ENCODE results near the gene LAMA5.

The LAMA5 gene

DNA sequence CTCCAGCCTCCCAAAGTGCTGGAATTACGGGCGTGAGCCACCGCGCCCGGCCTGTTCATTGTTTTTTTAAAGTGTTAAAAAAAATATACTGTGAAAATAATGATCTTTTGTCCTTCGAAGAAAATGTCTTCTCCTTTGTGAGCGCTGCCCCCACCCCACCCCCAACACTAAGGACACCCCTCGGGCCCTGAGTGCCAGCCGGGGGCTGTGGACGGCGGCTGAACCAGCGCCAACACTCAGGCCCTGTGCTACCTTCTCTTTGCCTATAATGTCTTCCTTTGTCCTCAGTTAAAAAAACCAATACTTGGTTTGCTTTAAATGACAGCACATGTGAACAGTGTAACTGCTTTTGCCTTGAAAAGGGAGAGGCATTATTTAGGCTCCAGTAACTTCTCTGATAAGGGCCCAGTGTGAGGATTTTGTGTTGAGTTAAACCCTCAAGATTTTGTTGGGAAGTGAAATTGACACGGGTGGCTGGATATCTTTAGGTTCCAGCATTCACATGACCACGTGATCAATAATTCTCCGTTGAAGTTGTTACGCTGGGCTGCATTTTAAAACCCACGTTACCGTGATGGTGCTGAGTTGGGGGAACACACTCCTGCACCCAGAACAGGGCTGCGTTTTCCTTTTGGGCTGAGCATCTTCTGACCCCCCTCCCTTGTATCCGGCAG, 73.9 kb downstream of the LAMA5 start:
- Histone ChIP-seq H3K27me3 (replicated peaks; ENCODE audit: control insufficient read depth, insufficient read depth, low read length, poor library complexity, severe bottlenecking) (no peaks in the 10 kb centered on the region), H3K36me3 (ENCODE audit: control insufficient read depth, insufficient read depth, low read length) (peaks cover 35% of the 10 kb centered on the region), H3K9me3 (ENCODE audit: control insufficient read depth, low read length) (no peaks in the 10 kb centered on the region), H3K4me1 (ENCODE audit: control insufficient read depth, insufficient read depth, low read length, poor library complexity, severe bottlenecking) (no peaks in the 10 kb centered on the region), H3K4me3 (ENCODE audit: insufficient read depth, low read depth, low read length, poor library complexity, severe bottlenecking) (no peak overlapping the region), H3K27ac (ENCODE audit: insufficient read depth, low read length, poor library complexity, severe bottlenecking) (no peak overlapping the region)
- DNase-seq, result no peak

DNA sequence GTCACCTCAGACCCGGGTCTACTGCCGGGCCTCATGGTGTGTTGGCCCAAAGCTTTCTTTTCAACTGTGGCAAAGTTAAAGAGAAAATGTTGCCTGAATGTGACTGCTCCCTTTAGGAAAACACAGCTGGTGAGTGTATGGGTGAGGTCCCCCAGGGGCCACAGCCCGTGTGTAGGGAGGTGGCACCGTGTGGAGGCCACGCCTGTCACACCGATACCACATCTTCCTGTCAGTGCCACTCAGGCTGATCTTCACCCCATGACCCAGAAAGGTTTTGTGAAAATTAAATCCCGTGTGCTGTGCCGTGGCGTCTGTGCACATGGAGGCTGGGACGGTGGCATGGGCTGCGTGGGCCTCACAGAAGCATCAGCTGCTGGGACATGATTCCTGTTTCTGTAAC, 75.0 kb downstream of the LAMA5 start:
- Histone ChIP-seq H3K4me1 (ENCODE audit: control insufficient read depth, insufficient read depth, low read length, poor library complexity, severe bottlenecking) (no peaks in the 10 kb centered on the region), H3K36me3 (ENCODE audit: control insufficient read depth, insufficient read depth, low read length) (peaks cover 35% of the 10 kb centered on the region), H3K27ac (ENCODE audit: insufficient read depth, low read length, poor library complexity, severe bottlenecking) (no peak overlapping the region), H3K9me3 (ENCODE audit: control insufficient read depth, low read length) (no peaks in the 10 kb centered on the region), H3K4me3 (ENCODE audit: insufficient read depth, low read depth, low read length, poor library complexity, severe bottlenecking) (no peak overlapping the region), H3K27me3 (replicated peaks; ENCODE audit: control insufficient read depth, insufficient read depth, low read length, poor library complexity, severe bottlenecking) (no peaks in the 10 kb centered on the region)
- DNase-seq, result no peak

DNA sequence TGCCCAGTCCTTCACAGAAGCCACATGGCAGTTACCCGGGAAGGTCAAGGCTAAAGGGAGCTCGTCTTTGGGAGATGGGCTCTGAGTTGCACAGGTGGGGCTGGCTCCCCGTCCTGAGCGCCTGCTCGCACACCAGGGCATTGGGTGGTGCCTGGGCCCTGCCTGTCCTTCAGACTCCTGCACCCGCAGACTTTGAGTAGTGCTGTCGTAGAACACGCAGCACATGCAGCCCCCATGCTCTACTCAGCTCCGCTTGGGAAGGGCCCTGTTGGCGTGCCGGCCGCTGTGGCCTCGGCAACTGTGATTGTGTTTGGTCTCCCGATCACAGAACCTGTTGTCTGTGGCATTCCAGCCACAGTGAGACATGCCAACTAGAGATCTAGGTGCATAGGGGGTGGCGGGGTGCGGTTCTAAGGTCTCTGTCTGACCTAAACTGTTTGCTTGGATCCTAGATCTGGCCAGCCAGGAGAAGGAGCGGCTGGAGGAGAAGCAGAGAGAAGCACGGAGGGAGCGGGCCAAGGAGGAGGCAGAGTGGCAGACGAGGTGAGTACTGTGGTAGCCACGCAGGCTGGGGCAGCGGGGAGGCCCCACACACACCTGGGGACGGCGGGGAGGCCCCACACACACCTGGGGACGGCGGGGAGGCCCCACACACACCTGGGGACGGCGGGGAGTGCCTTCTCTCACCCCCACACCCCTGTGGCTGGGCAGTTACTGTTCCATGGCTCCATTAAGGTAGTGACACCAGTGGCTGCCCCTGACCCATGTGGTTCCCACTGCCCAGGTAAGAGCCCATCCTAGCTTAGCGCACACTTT, 75.7 kb downstream of the LAMA5 start:
- no peak for DNase-seq
- H3K4me3 ChIP-seq (ENCODE audit: insufficient read depth, low read depth, low read length, poor library complexity, severe bottlenecking), result no peak overlapping the region
- no peak overlapping the region for H3K27ac ChIP-seq (ENCODE audit: insufficient read depth, low read length, poor library complexity, severe bottlenecking)
- no peaks in the 10 kb centered on the region for H3K4me1 ChIP-seq (ENCODE audit: control insufficient read depth, insufficient read depth, low read length, poor library complexity, severe bottlenecking)
- peaks cover 41% of the 10 kb centered on the region for H3K36me3 ChIP-seq (ENCODE audit: control insufficient read depth, insufficient read depth, low read length)
- H3K27me3 ChIP-seq (replicated peaks; ENCODE audit: control insufficient read depth, insufficient read depth, low read length, poor library complexity, severe bottlenecking), result no peaks in the 10 kb centered on the region
- H3K9me3 ChIP-seq (ENCODE audit: control insufficient read depth, low read length), result no peaks in the 10 kb centered on the region

DNA sequence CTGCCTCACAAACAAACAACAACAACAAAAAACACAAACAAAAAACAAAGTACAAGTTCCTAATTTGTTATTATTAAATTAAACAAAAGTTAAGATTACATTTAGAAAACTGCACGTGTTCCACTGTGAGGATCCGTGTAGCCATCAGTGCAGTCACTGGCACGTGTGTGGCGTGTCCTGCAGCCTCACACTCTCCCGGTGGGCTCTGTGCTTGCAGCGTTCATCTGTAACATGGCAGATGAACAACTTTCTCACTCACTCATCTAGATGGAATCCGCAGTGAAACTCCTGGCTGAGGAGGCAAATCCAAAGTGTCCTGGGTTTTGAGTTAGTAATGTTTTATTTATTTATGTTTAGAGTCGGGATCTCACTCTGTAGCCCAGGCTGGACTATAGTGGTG, 77.2 kb downstream of the LAMA5 start:
- Histone ChIP-seq H3K4me3 (ENCODE audit: insufficient read depth, low read depth, low read length, poor library complexity, severe bottlenecking) (no peak overlapping the region), H3K36me3 (ENCODE audit: control insufficient read depth, insufficient read depth, low read length) (peaks cover 47% of the 10 kb centered on the region), H3K27ac (ENCODE audit: insufficient read depth, low read length, poor library complexity, severe bottlenecking) (no peak overlapping the region), H3K4me1 (ENCODE audit: control insufficient read depth, insufficient read depth, low read length, poor library complexity, severe bottlenecking) (no peaks in the 10 kb centered on the region), H3K27me3 (replicated peaks; ENCODE audit: control insufficient read depth, insufficient read depth, low read length, poor library complexity, severe bottlenecking) (no peaks in the 10 kb centered on the region), H3K9me3 (ENCODE audit: control insufficient read depth, low read length) (no peaks in the 10 kb centered on the region)
- DNase-seq, result no peak

DNA sequence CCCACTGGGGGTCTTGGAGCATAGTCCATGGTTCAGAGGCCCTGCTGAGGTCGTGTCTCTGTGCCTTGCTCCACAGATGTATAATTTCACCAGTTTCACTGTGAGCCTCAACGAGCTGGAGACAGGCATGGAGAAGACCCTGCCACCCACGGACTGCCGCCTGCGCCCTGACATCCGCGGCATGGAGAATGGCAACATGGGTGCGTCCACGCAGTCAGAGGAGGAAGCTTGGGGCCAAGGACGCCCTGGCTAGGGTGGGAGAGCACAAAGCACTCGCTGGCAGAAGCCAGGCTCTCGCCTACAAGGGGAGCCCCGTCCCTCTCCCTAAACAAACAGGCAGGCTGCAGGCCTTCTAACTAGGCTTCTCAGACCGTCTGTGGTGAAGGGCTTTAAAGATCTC, 78.0 kb downstream of the LAMA5 start:
- Histone ChIP-seq H3K4me3 (ENCODE audit: insufficient read depth, low read depth, low read length, poor library complexity, severe bottlenecking) (no peak overlapping the region), H3K27me3 (replicated peaks; ENCODE audit: control insufficient read depth, insufficient read depth, low read length, poor library complexity, severe bottlenecking) (no peaks in the 10 kb centered on the region), H3K9me3 (ENCODE audit: control insufficient read depth, low read length) (no peaks in the 10 kb centered on the region), H3K36me3 (ENCODE audit: control insufficient read depth, insufficient read depth, low read length) (peaks cover 54% of the 10 kb centered on the region), H3K4me1 (ENCODE audit: control insufficient read depth, insufficient read depth, low read length, poor library complexity, severe bottlenecking) (no peaks in the 10 kb centered on the region), H3K27ac (ENCODE audit: insufficient read depth, low read length, poor library complexity, severe bottlenecking) (no peak overlapping the region)
- DNase-seq, result no peak

DNA sequence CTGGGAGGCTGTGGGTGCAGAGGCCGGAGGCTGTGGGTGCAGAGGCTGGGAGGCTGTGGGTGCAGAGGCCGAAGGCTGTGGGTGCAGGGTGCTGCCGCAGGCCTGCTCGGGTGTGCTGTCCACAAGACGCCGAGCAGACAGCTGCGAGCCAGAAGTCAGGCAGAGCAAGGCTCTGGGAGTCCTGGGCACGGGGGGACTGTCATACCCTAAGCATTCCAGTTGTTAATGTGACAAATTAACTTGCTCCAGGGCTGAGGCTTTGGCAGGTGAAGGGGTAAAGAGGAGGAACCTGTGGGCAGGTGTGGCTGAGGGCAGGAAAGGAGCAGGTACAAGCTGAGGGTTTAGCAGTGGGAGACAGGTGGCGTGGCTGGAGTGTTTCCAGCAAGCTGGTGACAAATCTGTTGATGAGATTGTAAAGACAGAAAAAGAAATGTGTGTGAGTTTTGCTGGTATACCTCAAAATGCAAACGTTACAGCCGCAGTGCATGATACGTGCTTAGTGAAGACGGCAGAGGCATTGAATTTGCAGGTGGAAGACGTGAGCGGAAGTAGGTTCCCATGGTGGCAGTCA, 78.5 kb downstream of the LAMA5 start:
- H3K4me1 ChIP-seq (ENCODE audit: control insufficient read depth, insufficient read depth, low read length, poor library complexity, severe bottlenecking), result no peaks in the 10 kb centered on the region
- no peak for DNase-seq
- no peak overlapping the region for H3K4me3 ChIP-seq (ENCODE audit: insufficient read depth, low read depth, low read length, poor library complexity, severe bottlenecking)
- no peak overlapping the region for H3K27ac ChIP-seq (ENCODE audit: insufficient read depth, low read length, poor library complexity, severe bottlenecking)
- no peaks in the 10 kb centered on the region for H3K9me3 ChIP-seq (ENCODE audit: control insufficient read depth, low read length)
- H3K36me3 ChIP-seq (ENCODE audit: control insufficient read depth, insufficient read depth, low read length), result peaks cover 58% of the 10 kb centered on the region
- no peaks in the 10 kb centered on the region for H3K27me3 ChIP-seq (replicated peaks; ENCODE audit: control insufficient read depth, insufficient read depth, low read length, poor library complexity, severe bottlenecking)

DNA sequence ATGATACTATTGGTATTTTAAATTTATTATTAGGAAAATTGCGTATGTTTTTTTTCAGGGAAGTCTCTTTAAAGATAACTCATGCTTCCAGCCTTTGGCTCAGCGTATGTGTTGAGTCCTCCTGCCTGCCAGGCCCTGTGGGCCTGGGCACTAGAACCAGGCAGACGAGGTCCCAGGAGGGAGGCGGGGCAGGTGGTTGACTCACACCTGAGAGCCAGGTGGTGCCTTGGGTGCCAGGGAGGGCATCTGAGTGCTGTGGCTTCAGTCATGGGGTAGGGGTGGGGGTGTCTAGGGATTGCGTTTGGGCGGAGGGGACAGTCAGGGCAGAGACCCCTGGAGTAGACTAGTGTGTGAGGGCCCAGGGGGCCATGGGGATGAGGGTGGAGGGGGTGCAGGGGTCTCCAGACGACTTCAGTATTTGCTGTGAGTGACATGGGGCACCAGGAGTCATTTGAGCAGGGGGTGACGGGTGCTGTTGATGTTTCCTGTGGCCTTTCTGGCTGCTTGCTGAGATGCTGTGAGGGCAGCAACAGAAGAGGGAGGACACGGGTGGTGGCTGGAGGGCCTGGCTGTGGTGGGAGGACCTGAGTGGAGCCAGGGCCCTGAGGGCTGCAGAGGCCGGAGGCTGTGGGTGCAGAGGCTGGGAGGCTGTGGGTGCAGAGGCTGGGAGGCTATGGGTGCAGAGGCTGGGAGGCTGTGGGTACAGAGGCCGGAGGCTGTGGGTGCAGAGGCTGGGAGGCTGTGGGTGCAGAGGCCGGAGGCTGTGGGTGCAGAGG, 79.2 kb downstream of the LAMA5 start:
- Histone ChIP-seq H3K27me3 (replicated peaks; ENCODE audit: control insufficient read depth, insufficient read depth, low read length, poor library complexity, severe bottlenecking) (no peaks in the 10 kb centered on the region), H3K4me3 (ENCODE audit: insufficient read depth, low read depth, low read length, poor library complexity, severe bottlenecking) (no peak overlapping the region), H3K27ac (ENCODE audit: insufficient read depth, low read length, poor library complexity, severe bottlenecking) (no peak overlapping the region), H3K9me3 (ENCODE audit: control insufficient read depth, low read length) (no peaks in the 10 kb centered on the region), H3K4me1 (ENCODE audit: control insufficient read depth, insufficient read depth, low read length, poor library complexity, severe bottlenecking) (no peaks in the 10 kb centered on the region), H3K36me3 (ENCODE audit: control insufficient read depth, insufficient read depth, low read length) (peaks cover 58% of the 10 kb centered on the region)
- no peak for DNase-seq

DNA sequence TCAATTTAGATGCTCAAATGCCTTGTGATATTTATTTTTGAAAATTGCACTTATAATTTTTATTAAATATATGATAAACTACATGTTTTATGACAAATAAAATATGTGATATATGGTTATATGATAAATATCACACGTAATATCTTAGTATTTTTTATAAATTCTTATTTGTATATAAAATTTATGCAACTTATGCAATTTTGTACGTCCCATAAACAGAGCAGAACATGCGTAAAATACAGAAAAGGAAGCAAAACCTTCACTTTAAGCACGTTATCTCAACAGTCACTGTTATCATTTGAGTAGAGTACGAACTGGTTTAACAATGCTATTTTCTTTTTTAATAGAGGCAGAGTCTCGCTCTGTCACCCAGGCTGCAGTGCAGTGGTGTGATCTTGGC, 80.0 kb downstream of the LAMA5 start:
- Histone ChIP-seq H3K36me3 (ENCODE audit: control insufficient read depth, insufficient read depth, low read length) (peaks cover 65% of the 10 kb centered on the region), H3K27me3 (replicated peaks; ENCODE audit: control insufficient read depth, insufficient read depth, low read length, poor library complexity, severe bottlenecking) (no peaks in the 10 kb centered on the region), H3K4me1 (ENCODE audit: control insufficient read depth, insufficient read depth, low read length, poor library complexity, severe bottlenecking) (no peaks in the 10 kb centered on the region), H3K9me3 (ENCODE audit: control insufficient read depth, low read length) (no peaks in the 10 kb centered on the region), H3K4me3 (ENCODE audit: insufficient read depth, low read depth, low read length, poor library complexity, severe bottlenecking) (no peak overlapping the region), H3K27ac (ENCODE audit: insufficient read depth, low read length, poor library complexity, severe bottlenecking) (no peak overlapping the region)
- DNase-seq, result no peak

DNA sequence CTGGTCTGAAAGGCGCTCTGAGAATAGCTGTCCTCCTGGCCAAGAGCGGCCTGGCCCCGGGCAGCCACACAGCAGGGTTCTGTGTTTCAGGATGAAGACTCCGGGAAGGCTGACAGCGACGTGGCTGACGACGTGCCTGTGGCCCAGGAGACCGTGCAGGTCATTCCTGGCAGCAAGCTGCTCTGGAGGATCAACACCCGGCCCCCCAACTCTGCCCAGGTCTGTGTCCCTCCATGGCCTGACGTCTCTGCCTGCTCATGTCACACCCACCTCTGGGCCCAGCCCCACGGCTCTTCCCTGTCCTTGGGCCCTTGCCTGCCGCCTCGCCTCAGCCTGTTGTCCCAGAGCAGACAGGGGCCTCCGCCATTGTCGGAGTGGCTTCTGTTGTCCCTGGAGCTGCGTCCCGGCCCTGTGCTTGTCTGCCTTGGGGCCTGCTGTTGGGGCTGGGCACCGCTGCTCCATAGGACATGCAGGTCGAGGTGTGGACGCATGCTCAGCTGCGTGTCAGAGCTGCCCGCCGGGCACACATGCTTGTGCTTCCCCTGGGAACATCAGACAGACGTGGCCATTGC, 80.5 kb downstream of the LAMA5 start:
- no peak overlapping the region for H3K27ac ChIP-seq (ENCODE audit: insufficient read depth, low read length, poor library complexity, severe bottlenecking)
- no peak for DNase-seq
- no peaks in the 10 kb centered on the region for H3K9me3 ChIP-seq (ENCODE audit: control insufficient read depth, low read length)
- no peaks in the 10 kb centered on the region for H3K4me1 ChIP-seq (ENCODE audit: control insufficient read depth, insufficient read depth, low read length, poor library complexity, severe bottlenecking)
- H3K36me3 ChIP-seq (ENCODE audit: control insufficient read depth, insufficient read depth, low read length), result peaks cover 67% of the 10 kb centered on the region
- no peaks in the 10 kb centered on the region for H3K27me3 ChIP-seq (replicated peaks; ENCODE audit: control insufficient read depth, insufficient read depth, low read length, poor library complexity, severe bottlenecking)
- H3K4me3 ChIP-seq (ENCODE audit: insufficient read depth, low read depth, low read length, poor library complexity, severe bottlenecking), result no peak overlapping the region
